WI38 (cell line): ENCODE measurements around the gene ARAP3.

Source experiments
- H3K4me3 ChIP-seq: 2 replicates; pipeline ENCODE4 v1.5.1; 2011; ENCODE audit warnings: low read depth, mild to moderate bottlenecking, control low read depth, low read length
- CTCF ChIP-seq: IDR thresholded peaks from 2 replicates; pipeline ENCODE4 v1.5.1; 2012; ENCODE audit warnings: low read depth, mild to moderate bottlenecking, control low read depth, low read length

ARAP3 gene

GRCh38 chr5:141716009-141716408 is 34.0 kb upstream of the ARAP3 start:
- H3K4me3 ChIP-seq = no peak overlapping the region

DNA sequence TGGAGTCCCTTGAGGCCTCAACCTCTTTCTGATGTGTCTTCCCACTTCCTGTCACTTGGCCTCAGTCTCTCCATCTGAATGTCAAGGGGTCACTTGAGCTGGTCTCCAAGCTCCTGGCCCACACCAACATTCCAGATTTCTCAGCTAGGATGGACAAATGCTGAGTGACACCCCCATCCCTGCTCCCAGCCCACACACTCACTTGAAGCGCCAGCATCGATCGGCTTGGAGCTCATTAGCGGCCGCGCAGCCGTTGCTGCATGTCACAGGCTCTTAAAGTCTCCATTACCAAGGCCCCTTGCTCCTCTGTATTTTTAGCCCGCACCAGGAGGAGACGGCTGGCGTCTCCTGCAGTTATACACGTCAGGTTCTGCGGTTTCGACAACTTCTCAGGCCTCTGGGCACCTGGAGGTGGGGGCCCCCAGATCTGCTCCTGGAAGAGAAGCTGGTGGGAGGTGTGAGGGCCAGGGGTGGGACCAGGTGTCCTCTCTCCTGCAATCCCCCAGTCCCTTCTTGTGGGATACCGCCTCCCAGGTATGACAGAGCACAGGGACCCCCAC is 33.4 kb upstream of the ARAP3 start:
- no peak for TF ChIP-seq CTCF
- H3K4me3 ChIP-seq = no peak overlapping the region

More at GRCh38 chr5:141716009-141716408, 34.0 kb upstream of the ARAP3 start:
- TF ChIP-seq CTCF = no peak

- no peak for TF ChIP-seq CTCF
- no peak overlapping the region for H3K4me3 ChIP-seq
Measured at GRCh38 chr5:141714542-141715310, 32.7 kb upstream of the ARAP3 start.

DNA sequence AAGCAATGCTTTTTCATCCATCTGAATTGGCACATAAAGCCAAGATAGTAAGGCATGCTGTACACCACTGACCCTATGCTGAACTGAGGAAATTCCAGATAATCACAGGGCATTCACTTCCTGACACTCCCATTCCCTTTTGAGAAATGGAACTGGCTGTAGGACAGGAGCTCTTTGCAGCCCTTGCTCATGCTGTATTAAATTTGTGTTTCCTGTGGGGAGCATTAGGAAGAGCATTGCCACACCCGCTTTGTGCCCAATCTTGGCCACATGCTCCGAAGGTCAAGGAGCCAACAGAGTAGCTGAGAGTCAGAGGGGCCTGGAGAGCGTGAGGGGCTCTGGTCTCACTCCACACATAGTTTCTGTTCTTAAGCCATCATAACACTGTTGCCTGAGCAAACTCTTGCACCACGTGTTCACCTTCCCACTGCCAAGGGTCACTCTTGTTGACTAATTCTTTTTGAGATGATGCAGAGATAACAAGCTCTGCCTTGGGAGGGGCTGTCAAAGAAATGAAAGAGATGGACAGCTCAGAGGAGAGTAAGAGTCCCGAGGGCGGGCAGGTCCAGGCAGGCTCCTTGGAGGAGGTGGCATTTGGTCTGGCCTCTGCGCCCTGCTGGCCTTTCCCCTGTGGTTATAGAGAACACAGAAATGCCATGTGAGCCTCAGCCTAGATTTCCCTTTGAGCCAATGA is 31.7 kb upstream of the ARAP3 start:
- no peak overlapping the region for H3K4me3 ChIP-seq
- TF ChIP-seq CTCF = no peak

GRCh38 chr5:141711687-141712086 is 29.7 kb upstream of the ARAP3 start:
- no peak overlapping the region for H3K4me3 ChIP-seq
- no peak for TF ChIP-seq CTCF

DNA sequence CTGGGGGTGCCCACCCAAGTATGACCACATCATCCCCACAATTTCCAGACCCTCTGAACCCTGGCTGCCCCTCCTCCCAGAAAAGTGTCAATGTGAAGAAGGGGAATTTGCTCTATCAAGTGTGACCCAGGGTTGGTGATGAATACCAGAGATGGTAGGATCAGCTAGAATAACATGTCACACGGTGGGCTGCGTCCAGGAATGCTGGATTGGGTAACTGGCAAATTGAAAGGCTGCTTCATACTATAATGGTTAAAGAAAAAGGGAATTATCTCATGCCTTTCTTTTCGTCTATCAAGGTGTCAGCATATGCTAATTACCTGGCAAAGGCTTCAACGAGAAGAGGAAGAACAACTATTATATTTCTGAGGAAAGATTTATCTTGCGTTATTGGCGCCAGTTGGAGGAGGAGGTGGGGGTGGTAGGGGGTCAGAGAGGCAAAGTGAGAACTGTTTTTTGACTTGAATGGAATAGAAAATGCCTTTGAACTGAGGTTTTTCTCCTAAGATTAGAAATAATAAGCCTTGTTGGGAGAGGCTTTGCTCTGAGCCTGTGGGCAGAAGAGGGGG is 27.8 kb upstream of the ARAP3 start:
- H3K4me3 ChIP-seq = no peak overlapping the region
- no peak for TF ChIP-seq CTCF
